Measurements from ENCODE around the gene PARP6. TPM values are rescaled to one million over a fixed set of nuclear protein-coding genes. Genes with fewer than 3 reads are reported as not detected.

The PARP6 gene
- total and polyA plus RNA-seq, 4 donors = 4.3 to 15.3 (median 9.3) TPM

GRCh38 chr15:72288796-72289596, 16.6 kb upstream of the PARP6 start:
- no peaks in the 10 kb centered on the region for H3K27me3 ChIP-seq (ENCODE audit: control insufficient read depth in 4 of 4, insufficient read depth in 4 of 4, low read length in 3 of 4)
- H3K4me3 ChIP-seq (ENCODE audit: low read depth in 1 of 3, low read length in 3 of 3) = no peak overlapping the region
- no peak for DNase-seq (ENCODE audit: low spot score)
- H3K4me1 ChIP-seq (ENCODE audit: control insufficient read depth in 4 of 4, insufficient read depth in 4 of 4, low read length in 3 of 4) = peaks cover 0 to 3% (median 0%) of the 10 kb centered on the region in 4 donors
- no peak overlapping the region for H3K27ac ChIP-seq (ENCODE audit: low read depth in 1 of 2, low read length in 2 of 2)
- TF ChIP-seq YY1 (IDR thresholded peaks at IDR 0.05) (no peak), HNF4G (IDR thresholded peaks at IDR 0.05) (no peak), JUND (IDR thresholded peaks at IDR 0.05) (no peak), SP1 (IDR thresholded peaks at IDR 0.05) (no peak), MAX (IDR thresholded peaks at IDR 0.05) (no peak), GABPA (IDR thresholded peaks at IDR 0.05 in 1 of 2, conservative IDR thresholded peaks at IDR 0.05 in 1 of 2) (no peak), RAD21 (IDR thresholded peaks at IDR 0.05) (no peak), NR2F2 (IDR thresholded peaks at IDR 0.05) (no peak), EGR1 (IDR thresholded peaks at IDR 0.05; ENCODE audit: low read depth in 2 of 2) (no peak), ZBTB33 (IDR thresholded peaks at IDR 0.05) (no peak), CTCF (IDR thresholded peaks at IDR 0.05; ENCODE audit: low read depth, low read length, missing input control) (no peak), REST (IDR thresholded peaks at IDR 0.05) (no peak)
- 94% methylated on average over 49 of the region's 49 CpGs for WGBS
- no peaks in the 10 kb centered on the region for H3K9me3 ChIP-seq (ENCODE audit: control insufficient read depth in 4 of 4, low read length in 3 of 4)
- H3K9ac ChIP-seq (ENCODE audit: low read depth in 1 of 2, low read length in 2 of 2) = no peak overlapping the region
- H3K36me3 ChIP-seq (ENCODE audit: control insufficient read depth in 4 of 4, insufficient read depth in 3 of 4, low read depth in 1 of 4, low read length in 3 of 4) = no peaks in the 10 kb centered on the region

- Histone ChIP-seq H3K9ac (ENCODE audit: low read depth in 1 of 2, low read length in 2 of 2) (no peak overlapping the region), H3K4me1 (ENCODE audit: control insufficient read depth in 4 of 4, insufficient read depth in 4 of 4, low read length in 3 of 4) (peaks cover 0 to 6% (median 1%) of the 10 kb centered on the region in 4 donors), H3K9me3 (ENCODE audit: control insufficient read depth in 4 of 4, low read length in 3 of 4) (no peaks in the 10 kb centered on the region), H3K27ac (ENCODE audit: low read depth in 1 of 2, low read length in 2 of 2) (no peak overlapping the region), H3K36me3 (ENCODE audit: control insufficient read depth in 4 of 4, insufficient read depth in 3 of 4, low read depth in 1 of 4, low read length in 3 of 4) (no peaks in the 10 kb centered on the region), H3K4me3 (ENCODE audit: low read depth in 1 of 3, low read length in 3 of 3) (no peak overlapping the region), H3K27me3 (ENCODE audit: control insufficient read depth in 4 of 4, insufficient read depth in 4 of 4, low read length in 3 of 4) (no peaks in the 10 kb centered on the region)
- 72% methylated on average over 10 of the region's 10 CpGs for WGBS
- TF ChIP-seq FOXA1 (IDR thresholded peaks at IDR 0.05) (no peak), TAF1 (conservative IDR thresholded peaks at IDR 0.05) (no peak), CTCF (IDR thresholded peaks at IDR 0.05; ENCODE audit: low read depth, low read length, missing input control) (peak; percentile 61), REST (IDR thresholded peaks at IDR 0.05) (no peak), NR2F2 (IDR thresholded peaks at IDR 0.05) (no peak), GABPA (IDR thresholded peaks at IDR 0.05 in 1 of 2, conservative IDR thresholded peaks at IDR 0.05 in 1 of 2) (no peak), JUND (IDR thresholded peaks at IDR 0.05) (no peak), HNF4A (conservative IDR thresholded peaks at IDR 0.05) (no peak), SP1 (IDR thresholded peaks at IDR 0.05) (no peak), RAD21 (IDR thresholded peaks at IDR 0.05) (peak; percentile 53 to 73)
- DNase-seq (ENCODE audit: low spot score) = peak; percentile 42
Measured at GRCh38 chr15:72285927-72286516, 13.7 kb upstream of the PARP6 start.

All from liver (tissue), 9 donors.